Endothelial cell of umbilical vein (primary cell): ENCODE results near the gene LRRK1.

Source experiments
- CTCF ChIP-seq, 2 donors: IDR thresholded peaks; 1 replicate in 1 of 2; 2 replicates in 1 of 2; pipeline ENCODE4 v1.5.1; 2011; ENCODE audit warnings: low read length in 2 of 2, mild to moderate bottlenecking in 2 of 2, moderate library complexity in 2 of 2, control low read depth in 1 of 2, inconsistent platforms in 1 of 2, low read depth in 1 of 2; ENCODE audit not compliant: insufficient read depth in 1 of 2; ENCODE audit errors: extremely low read depth in 1 of 2
- EZH2 ChIP-seq: IDR thresholded peaks from 2 replicates; pipeline ENCODE4 v1.6.1; 2012; ENCODE audit warnings: borderline replicate concordance, low read depth, mild to moderate bottlenecking, moderate library complexity, low read length, inconsistent platforms; ENCODE audit not compliant: severe bottlenecking
- FOS ChIP-seq: IDR thresholded peaks from 2 replicates; pipeline ENCODE4 v1.6.1; 2011; ENCODE audit warnings: mild to moderate bottlenecking, low read length, moderate library complexity, borderline replicate concordance; ENCODE audit not compliant: insufficient read depth
- GATA2 ChIP-seq: IDR thresholded peaks from 2 replicates; pipeline ENCODE4 v1.7.0; 2011; ENCODE audit warnings: low read depth, mild to moderate bottlenecking, moderate library complexity, mixed read lengths, low read length; ENCODE audit not compliant: insufficient read length, insufficient read depth
- MYC ChIP-seq: IDR thresholded peaks from one replicate; pipeline ENCODE4 v1.6.1; 2011; ENCODE audit warnings: mild to moderate bottlenecking, low read depth, low read length
- POLR2A ChIP-seq: IDR thresholded peaks from 2 replicates; pipeline ENCODE4 v1.6.1; 2012; ENCODE audit warnings: low read depth, mild to moderate bottlenecking, control low read depth, low read length
- POLR2AphosphoS5 ChIP-seq: IDR thresholded peaks from 2 replicates; pipeline ENCODE4 v1.6.1; 2012; ENCODE audit warnings: low read depth, mild to moderate bottlenecking, control low read depth, low read length, moderate library complexity; ENCODE audit not compliant: insufficient read depth

- TF ChIP-seq POLR2A, result no peak
- TF ChIP-seq CTCF (IDR thresholded peaks at IDR 0.05; ENCODE audit: extremely low read depth in 1 of 2, insufficient read depth in 1 of 2, low read depth in 1 of 2, low read length in 2 of 2), result no peak
- no peak for TF ChIP-seq POLR2AphosphoS5
- TF ChIP-seq MYC, result no peak
- TF ChIP-seq EZH2, result no peak
- TF ChIP-seq FOS, result no peak
- no peak for TF ChIP-seq GATA2
Measured at GRCh38 chr15:101043911-101044624, 124.9 kb downstream of the LRRK1 start.
